Measurements from ENCODE around the gene NFS1. TPM values are rescaled to one million over a fixed set of nuclear protein-coding genes. Genes with fewer than 3 reads are reported as not detected.
"Not testable (repeated sequence)": the region's sequence is repeated elsewhere in the genome, so short reads cannot be mapped to it uniquely, and the experiment has no call there.

Gene NFS1
- total and polyA plus RNA-seq, 2 of the 4 experiments (the other 2 are of a cell fraction), result 16.5 to 35.6 TPM

DNA sequence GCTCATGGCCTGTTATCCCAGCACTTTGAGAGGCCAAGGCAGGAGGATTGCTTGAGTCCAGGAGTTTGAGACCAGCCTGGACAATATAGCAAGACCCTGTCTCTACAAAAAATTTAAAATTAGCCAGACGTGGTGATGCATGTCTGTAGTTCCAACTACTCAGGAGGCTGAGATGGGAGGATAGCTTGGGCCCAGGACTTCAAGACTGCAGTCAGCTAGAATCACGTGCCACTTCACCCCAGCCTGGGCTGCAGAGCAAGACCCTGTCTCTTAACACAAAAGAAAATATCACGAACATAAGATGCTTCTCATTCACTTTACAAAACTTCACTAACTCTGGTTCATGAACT is 45.3 kb upstream of the NFS1 start:
- H3K4me2 ChIP-seq (ENCODE audit: low read depth, low read length); dilution Hi-C loops (cut with HindIII; ENCODE audit: low sequenced_read_pairs, unreplicated experiment); H3K36me3 ChIP-seq (ENCODE audit: control insufficient read depth, insufficient read depth, low read length); H2BK15ac ChIP-seq (ENCODE audit: low read depth, low read length); H3K9ac ChIP-seq (ENCODE audit: low read depth, low read length); H3K4me3 ChIP-seq (ENCODE audit: insufficient read depth, low read depth, low read length); H3K9me3 ChIP-seq (ENCODE audit: control insufficient read depth, insufficient read depth, low read length); H2BK20ac ChIP-seq (ENCODE audit: low read depth, low read length); BruUV-seq (replicated peaks); H3K9me1 ChIP-seq (ENCODE audit: insufficient read depth, low read length); H3K27me3 ChIP-seq (ENCODE audit: control insufficient read depth, insufficient read depth, low read length); H3K4me1 ChIP-seq (ENCODE audit: control insufficient read depth, insufficient read depth, low read length); H2AK9ac ChIP-seq (replicated peaks; ENCODE audit: low read depth, low read length, poor library complexity); DNase-seq; H2AFZ ChIP-seq (replicated peaks; ENCODE audit: low read length, poor library complexity); H3K14ac ChIP-seq (replicated peaks; ENCODE audit: low read depth, low read length); ATAC-seq (ENCODE audit: low read depth); H3K23ac ChIP-seq (ENCODE audit: low read depth, low read length): not testable (repeated sequence)
- 0 out of 2 replicates have a peak overlapping the region, but pooled peaks have one; percentile 36 for H4K91ac ChIP-seq (ENCODE audit: insufficient read depth, low read depth, low read length)
- in situ Hi-C loops (cut with MboI; ENCODE audit: low sequenced_read_pairs), result loop anchor here (10.0 kb wide), 1 partner anchor 140 kb away; no protein-coding TSS in a partner anchor
- CTCF ChIA-PET, result interaction anchor here (0.7 kb wide), 1 partner anchor 37 kb away, joined by 3 read pairs; no protein-coding TSS in a partner anchor
- POLR2A ChIA-PET (ENCODE audit: unreplicated experiment), result interaction anchor here (0.6 to 1.0 kb wide), 2 partner anchors 113 to 140 kb away, joined by 4 to 13 read pairs; no protein-coding TSS in a partner anchor
- H4K20me1 ChIP-seq (ENCODE audit: insufficient read depth, low read length), result peaks cover 20% of the 10 kb centered on the region
- H2BK5ac ChIP-seq (ENCODE audit: low read depth, low read length, poor library complexity, severe bottlenecking), result peak overlapping the region; percentile 94
- peak overlapping the region; percentile 71 for H2BK120ac ChIP-seq (ENCODE audit: low read depth, low read length)
- peaks cover 0 to 16% of the 10 kb centered on the region in 2 experiments; a peak in 2 of 4 replicates for H3K79me1 ChIP-seq (ENCODE audit: low read depth in 1 of 2, low read length in 2 of 2)
- H3K18ac ChIP-seq (ENCODE audit: low read depth, low read length), result 0 out of 2 replicates have a peak overlapping the region, but pooled peaks have one; percentile 18
- H3K27ac ChIP-seq (ENCODE audit: insufficient read depth, low read length), result peak overlapping the region; percentile 37; the same call in 1 of the 2 replicates
- peak overlapping the region; percentile 82; the same call in 1 of the 2 replicates for H2AK5ac ChIP-seq (ENCODE audit: low read depth, low read length)
- peak overlapping the region; percentile 40 for H4K5ac ChIP-seq (ENCODE audit: low read depth, low read length)
- 0 out of 2 replicates have a peak overlapping the region, but pooled peaks have one; percentile 2 for H3K56ac ChIP-seq (ENCODE audit: extremely low read depth, insufficient read depth, low read length)
- H4K8ac ChIP-seq (ENCODE audit: low read depth in 2 of 2, low read length in 2 of 2), result peak overlapping the region in 1 of 2 experiments; percentile 82; a peak in 2 of 4 replicates
- H3K4ac ChIP-seq (ENCODE audit: low read depth, low read length), result peak overlapping the region; percentile 70; the same call in 1 of the 2 replicates
- 100% methylated on average over 1 of the region's 3 CpGs; no CpG with 5 or more reads in 1 of the 2 experiments for WGBS, 2 experiments (ENCODE audit: extremely low coverage in 2 of 2, insufficient read length in 1 of 2)
- intact Hi-C loops (cut with micrococcal nuclease), result loop anchor here (5.0 kb wide), 1 partner anchor 208 kb away; the partner anchor contains the start of gene SCAND1
